ENCODE measurements around the gene GHR.
"Not testable (repeated sequence)": the region's sequence is repeated elsewhere in the genome, so short reads cannot be mapped to it uniquely, and the experiment has no call there.

The GHR gene

DNA sequence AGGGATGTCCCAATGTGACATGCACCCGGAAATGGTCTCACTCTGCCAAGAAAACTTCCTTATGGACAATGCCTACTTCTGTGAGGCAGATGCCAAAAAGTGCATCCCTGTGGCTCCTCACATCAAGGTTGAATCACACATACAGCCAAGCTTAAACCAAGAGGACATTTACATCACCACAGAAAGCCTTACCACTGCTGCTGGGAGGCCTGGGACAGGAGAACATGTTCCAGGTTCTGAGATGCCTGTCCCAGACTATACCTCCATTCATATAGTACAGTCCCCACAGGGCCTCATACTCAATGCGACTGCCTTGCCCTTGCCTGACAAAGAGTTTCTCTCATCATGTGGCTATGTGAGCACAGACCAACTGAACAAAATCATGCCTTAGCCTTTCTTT, 295.8 kb downstream of the GHR start:
- H3K36me3 ChIP-seq = no peaks in the 10 kb centered on the region
- no peaks in the 10 kb centered on the region for H3K9me3 ChIP-seq
- no peak overlapping the region for H3K27ac ChIP-seq
- TF ChIP-seq, protein P1, sequence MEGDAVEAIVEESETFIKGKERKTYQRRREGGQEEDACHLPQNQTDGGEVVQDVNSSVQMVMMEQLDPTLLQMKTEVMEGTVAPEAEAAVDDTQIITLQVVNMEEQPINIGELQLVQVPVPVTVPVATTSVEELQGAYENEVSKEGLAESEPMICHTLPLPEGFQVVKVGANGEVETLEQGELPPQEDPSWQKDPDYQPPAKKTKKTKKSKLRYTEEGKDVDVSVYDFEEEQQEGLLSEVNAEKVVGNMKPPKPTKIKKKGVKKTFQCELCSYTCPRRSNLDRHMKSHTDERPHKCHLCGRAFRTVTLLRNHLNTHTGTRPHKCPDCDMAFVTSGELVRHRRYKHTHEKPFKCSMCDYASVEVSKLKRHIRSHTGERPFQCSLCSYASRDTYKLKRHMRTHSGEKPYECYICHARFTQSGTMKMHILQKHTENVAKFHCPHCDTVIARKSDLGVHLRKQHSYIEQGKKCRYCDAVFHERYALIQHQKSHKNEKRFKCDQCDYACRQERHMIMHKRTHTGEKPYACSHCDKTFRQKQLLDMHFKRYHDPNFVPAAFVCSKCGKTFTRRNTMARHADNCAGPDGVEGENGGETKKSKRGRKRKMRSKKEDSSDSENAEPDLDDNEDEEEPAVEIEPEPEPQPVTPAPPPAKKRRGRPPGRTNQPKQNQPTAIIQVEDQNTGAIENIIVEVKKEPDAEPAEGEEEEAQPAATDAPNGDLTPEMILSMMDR (IDR thresholded peaks at IDR 0.05) = no peak
- H3K4me3 ChIP-seq (ENCODE audit: low read depth in 1 of 2, low read length in 1 of 2) = no peak overlapping the region
- H3K27me3 ChIP-seq = peaks cover 34% of the 10 kb centered on the region
- H3K4me1 ChIP-seq (ENCODE audit: control insufficient read depth in 1 of 2, insufficient read depth in 1 of 2, low read depth in 1 of 2, low read length in 1 of 2) = peaks cover 0 to 4% of the 10 kb centered on the region in 2 experiments

DNA sequence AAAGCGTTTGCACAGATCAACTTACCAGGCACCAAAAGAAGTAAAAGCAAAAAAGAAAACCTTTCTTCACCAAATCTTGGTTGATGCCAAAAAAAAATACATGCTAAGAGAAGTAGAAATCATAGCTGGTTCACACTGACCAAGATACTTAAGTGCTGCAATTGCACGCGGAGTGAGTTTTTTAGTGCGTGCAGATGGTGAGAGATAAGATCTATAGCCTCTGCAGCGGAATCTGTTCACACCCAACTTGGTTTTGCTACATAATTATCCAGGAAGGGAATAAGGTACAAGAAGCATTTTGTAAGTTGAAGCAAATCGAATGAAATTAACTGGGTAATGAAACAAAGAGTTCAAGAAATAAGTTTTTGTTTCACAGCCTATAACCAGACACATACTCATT, 297.0 kb downstream of the GHR start:
- no peaks in the 10 kb centered on the region for H3K36me3 ChIP-seq
- H3K4me3 ChIP-seq (ENCODE audit: low read depth in 1 of 2, low read length in 1 of 2) = no peak overlapping the region
- H3K27ac ChIP-seq = no peak overlapping the region
- TF ChIP-seq, protein P1 (IDR thresholded peaks at IDR 0.05) = no peak
- peaks cover 34% of the 10 kb centered on the region for H3K27me3 ChIP-seq
- peaks cover 0 to 4% of the 10 kb centered on the region in 2 experiments for H3K4me1 ChIP-seq (ENCODE audit: control insufficient read depth in 1 of 2, insufficient read depth in 1 of 2, low read depth in 1 of 2, low read length in 1 of 2)
- no peaks in the 10 kb centered on the region for H3K9me3 ChIP-seq

DNA sequence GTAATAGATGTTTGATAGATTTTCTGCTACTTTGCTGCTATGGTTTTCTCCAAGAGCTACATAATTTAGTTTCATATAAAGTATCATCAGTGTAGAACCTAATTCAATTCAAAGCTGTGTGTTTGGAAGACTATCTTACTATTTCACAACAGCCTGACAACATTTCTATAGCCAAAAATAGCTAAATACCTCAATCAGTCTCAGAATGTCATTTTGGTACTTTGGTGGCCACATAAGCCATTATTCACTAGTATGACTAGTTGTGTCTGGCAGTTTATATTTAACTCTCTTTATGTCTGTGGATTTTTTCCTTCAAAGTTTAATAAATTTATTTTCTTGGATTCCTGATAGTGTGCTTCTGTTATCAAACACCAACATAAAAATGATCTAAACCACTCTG, 298.2 kb downstream of the GHR start:
- Histone ChIP-seq H3K27ac (no peak overlapping the region), H3K9me3 (no peaks in the 10 kb centered on the region), H3K4me3 (ENCODE audit: low read depth in 1 of 2, low read length in 1 of 2) (no peak overlapping the region), H3K36me3 (no peaks in the 10 kb centered on the region), H3K27me3 (peaks cover 34% of the 10 kb centered on the region), H3K4me1 (ENCODE audit: control insufficient read depth in 1 of 2, insufficient read depth in 1 of 2, low read depth in 1 of 2, low read length in 1 of 2) (peaks cover 0 to 4% of the 10 kb centered on the region in 2 experiments)
- TF ChIP-seq, protein P1 (IDR thresholded peaks at IDR 0.05) = no peak

DNA sequence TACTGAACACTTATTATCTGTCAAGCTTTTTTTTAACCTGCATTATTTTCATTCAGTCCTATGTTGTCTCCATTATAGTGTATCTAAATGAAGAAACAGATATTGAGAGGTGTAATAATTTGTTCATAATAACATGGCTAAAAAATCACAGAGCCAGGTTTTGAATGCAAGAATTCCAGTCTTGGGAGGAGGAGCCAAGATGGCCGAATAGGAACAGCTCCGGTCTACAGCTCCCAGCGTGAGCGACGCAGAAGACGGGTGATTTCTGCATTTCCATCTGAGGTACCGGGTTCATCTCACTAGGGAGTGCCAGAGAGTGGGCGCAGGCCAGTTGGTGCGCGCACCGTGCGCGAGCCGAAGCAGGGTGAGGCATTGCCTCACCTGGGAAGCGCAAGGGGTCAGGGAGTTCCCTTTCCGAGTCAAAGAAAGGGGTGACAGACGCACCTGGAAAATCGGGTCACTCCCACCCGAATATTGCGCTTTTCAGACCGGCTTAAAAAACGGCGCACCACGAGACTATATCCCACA, 311.4 kb downstream of the GHR start:
- not testable (repeated sequence) for H3K36me3 ChIP-seq; H3K9me3 ChIP-seq; H3K4me3 ChIP-seq (ENCODE audit: low read depth in 1 of 2, low read length in 1 of 2); H3K27me3 ChIP-seq; H3K27ac ChIP-seq; H3K4me1 ChIP-seq (ENCODE audit: control insufficient read depth in 1 of 2, insufficient read depth in 1 of 2, low read depth in 1 of 2, low read length in 1 of 2)

DNA sequence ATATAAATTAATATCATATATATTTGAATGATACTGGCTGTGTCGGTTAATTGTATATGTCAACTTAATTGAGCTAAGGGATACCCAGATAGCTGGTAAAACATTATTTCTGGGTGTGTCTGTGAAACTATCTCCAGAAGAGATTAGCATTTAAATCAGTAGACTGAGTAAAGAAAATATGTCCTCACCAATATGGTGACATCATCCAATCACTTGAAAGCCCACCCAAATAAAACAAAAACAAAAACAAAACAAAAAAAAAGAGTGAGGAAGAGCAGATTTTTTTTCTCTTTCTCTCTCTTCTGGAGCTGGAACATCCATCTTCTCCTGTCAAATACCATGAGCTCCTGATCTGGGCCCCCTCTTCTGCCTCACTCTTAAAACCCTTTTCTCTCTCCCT, 317.7 kb downstream of the GHR start:
- TF ChIP-seq, protein P1 (IDR thresholded peaks at IDR 0.05) = no peak
- H3K36me3 ChIP-seq = no peaks in the 10 kb centered on the region
- H3K27ac ChIP-seq = no peak overlapping the region
- no peaks in the 10 kb centered on the region for H3K4me1 ChIP-seq (ENCODE audit: control insufficient read depth in 1 of 2, insufficient read depth in 1 of 2, low read depth in 1 of 2, low read length in 1 of 2)
- no peaks in the 10 kb centered on the region for H3K27me3 ChIP-seq
- H3K4me3 ChIP-seq (ENCODE audit: low read depth in 1 of 2, low read length in 1 of 2) = no peak overlapping the region
- H3K9me3 ChIP-seq = no peaks in the 10 kb centered on the region

DNA sequence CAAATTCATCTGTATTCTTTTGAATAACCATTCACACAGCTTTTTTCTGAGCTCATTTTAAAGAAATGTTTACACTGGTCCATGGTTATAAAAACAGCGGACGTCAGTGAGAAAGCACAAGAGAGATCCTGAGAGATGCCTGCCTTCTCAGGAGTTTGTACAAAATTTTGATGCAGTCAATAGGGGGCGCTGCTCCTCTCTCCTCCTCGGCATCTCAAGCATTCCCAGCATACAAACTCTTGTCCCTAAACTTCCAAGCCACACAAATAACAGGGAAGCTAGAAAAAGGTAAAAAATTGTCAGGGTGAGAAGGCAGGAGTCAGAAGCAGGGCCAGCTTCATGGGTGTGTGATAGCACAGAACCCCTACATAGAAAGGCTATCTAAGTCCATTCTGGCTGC, 322.2 kb downstream of the GHR start:
- Histone ChIP-seq H3K27ac (no peak overlapping the region), H3K36me3 (no peaks in the 10 kb centered on the region), H3K9me3 (no peaks in the 10 kb centered on the region), H3K4me1 (ENCODE audit: control insufficient read depth in 1 of 2, insufficient read depth in 1 of 2, low read depth in 1 of 2, low read length in 1 of 2) (no peaks in the 10 kb centered on the region), H3K4me3 (ENCODE audit: low read depth in 1 of 2, low read length in 1 of 2) (no peak overlapping the region), H3K27me3 (no peaks in the 10 kb centered on the region)
- TF ChIP-seq, protein P1 (IDR thresholded peaks at IDR 0.05) = no peak
